Liver (tissue), 9 donors: ENCODE measurements around the gene HCLS1. TPM values are rescaled to one million over a fixed set of nuclear protein-coding genes. Genes with fewer than 3 reads are reported as not detected.

ENCODE experiments used
- DNase-seq: peaks from one replicate; pipeline ENCODE4 v3.0.0-alpha.2; 2017; ENCODE audit warnings: low spot score
- H3K27ac ChIP-seq, 2 donors: one replicate each; pipeline ENCODE4 v1.7.0; 2013; ENCODE audit warnings: inconsistent platforms in 2 of 2, low read length in 2 of 2, control low read depth in 1 of 2, low read depth in 1 of 2, mild to moderate bottlenecking in 1 of 2
- H3K27me3 ChIP-seq, 4 donors: one replicate each; pipeline versions ENCODE4 v1.6.1 to v1.7.0; 2013; ENCODE audit warnings: low read length in 3 of 4, inconsistent platforms in 1 of 4, mild to moderate bottlenecking in 1 of 4, moderate library complexity in 1 of 4; ENCODE audit not compliant: control insufficient read depth in 4 of 4, insufficient read depth in 4 of 4
- H3K36me3 ChIP-seq, 4 donors: one replicate each; pipeline versions ENCODE4 v1.6.1 to v1.7.0; 2013; ENCODE audit warnings: low read length in 3 of 4, mild to moderate bottlenecking in 3 of 4, low read depth in 1 of 4, moderate library complexity in 1 of 4; ENCODE audit not compliant: control insufficient read depth in 4 of 4, insufficient read depth in 3 of 4
- H3K4me1 ChIP-seq, 4 donors: one replicate each; pipeline versions ENCODE4 v1.6.1 to v1.7.0; 2013; ENCODE audit warnings: low read length in 3 of 4, mild to moderate bottlenecking in 3 of 4, moderate library complexity in 1 of 4; ENCODE audit not compliant: control insufficient read depth in 4 of 4, insufficient read depth in 4 of 4
- H3K4me3 ChIP-seq, 3 donors: one replicate each; pipeline versions ENCODE4 v1.6.1 to v1.7.0; 2013; ENCODE audit warnings: low read length in 3 of 3, control low read depth in 1 of 3, low read depth in 1 of 3, mild to moderate bottlenecking in 1 of 3
- H3K9ac ChIP-seq, 2 donors: one replicate each; pipeline ENCODE4 v1.7.0; 2013; ENCODE audit warnings: low read length in 2 of 2, mild to moderate bottlenecking in 2 of 2, moderate library complexity in 2 of 2, control low read depth in 1 of 2, low read depth in 1 of 2
- H3K9me3 ChIP-seq, 4 donors: one replicate each; pipeline versions ENCODE4 v1.6.1 to v1.7.0; 2013; ENCODE audit warnings: low read length in 3 of 4; ENCODE audit not compliant: control insufficient read depth in 4 of 4
- ATF3 ChIP-seq: IDR thresholded peaks from 2 replicates; pipeline ENCODE4 v1.6.1; 2016; ENCODE audit warnings: antibody characterized with exemption
- CTCF ChIP-seq: fragments of 150-350 bp; IDR thresholded peaks from 2 replicates; pipeline ENCODE4 v1.5.1; 2017; ENCODE audit warnings: improper control_type of control experiment, low read depth, low read length; ENCODE audit not compliant: missing input control
- EGR1 ChIP-seq, 2 donors: IDR thresholded peaks; 2 replicates each; pipeline ENCODE4 v1.6.1; 2016 to 2018; ENCODE audit warnings: antibody characterized with exemption in 2 of 2, low read depth in 2 of 2
- FOXA1 ChIP-seq: IDR thresholded peaks from 2 replicates; pipeline ENCODE4 v1.6.1; 2016; ENCODE audit warnings: antibody characterized with exemption
- FOXA2 ChIP-seq: IDR thresholded peaks from 2 replicates; pipeline ENCODE4 v1.6.1; 2016; ENCODE audit warnings: antibody characterized with exemption
- GABPA ChIP-seq, 2 donors: IDR thresholded peaks in 1 of 2; conservative IDR thresholded peaks in 1 of 2; 2 replicates each; pipeline ENCODE4 v1.6.1; 2016; ENCODE audit warnings: antibody characterized with exemption in 2 of 2, mild to moderate bottlenecking in 1 of 2, moderate library complexity in 1 of 2
- HNF4A ChIP-seq, 2 donors: conservative IDR thresholded peaks; 2 replicates each; pipeline ENCODE4 v1.6.1; 2016; ENCODE audit warnings: antibody characterized with exemption in 2 of 2, mild to moderate bottlenecking in 2 of 2
- HNF4G ChIP-seq: IDR thresholded peaks from 2 replicates; pipeline ENCODE4 v1.6.1; 2016; ENCODE audit warnings: antibody characterized with exemption
- MAX ChIP-seq: IDR thresholded peaks from 2 replicates; pipeline ENCODE4 v1.6.1; 2016; ENCODE audit warnings: antibody characterized with exemption
- NR2F2 ChIP-seq: IDR thresholded peaks from 2 replicates; pipeline ENCODE4 v1.6.1; 2016; ENCODE audit warnings: antibody characterized with exemption
- RAD21 ChIP-seq, 2 donors: IDR thresholded peaks; 2 replicates each; pipeline ENCODE4 v1.6.1; 2016; ENCODE audit warnings: antibody characterized with exemption in 2 of 2, mild to moderate bottlenecking in 2 of 2
- REST ChIP-seq: IDR thresholded peaks from 2 replicates; pipeline ENCODE4 v1.6.1; 2016; ENCODE audit warnings: antibody characterized with exemption, mild to moderate bottlenecking
- RXRA ChIP-seq, 2 donors: IDR thresholded peaks; 2 replicates each; pipeline ENCODE4 v1.6.1; 2017 to 2018; ENCODE audit warnings: antibody characterized with exemption in 2 of 2, mild to moderate bottlenecking in 1 of 2
- SP1 ChIP-seq: IDR thresholded peaks from 2 replicates; pipeline ENCODE4 v1.6.1; 2018; ENCODE audit warnings: antibody characterized with exemption, mild to moderate bottlenecking
- TAF1 ChIP-seq: conservative IDR thresholded peaks from 2 replicates; pipeline ENCODE4 v1.6.1; 2016; ENCODE audit warnings: antibody characterized with exemption, mild to moderate bottlenecking
- YY1 ChIP-seq: IDR thresholded peaks from 2 replicates; pipeline ENCODE4 v1.6.1; 2016; ENCODE audit warnings: antibody characterized with exemption, mild to moderate bottlenecking
- ZBTB33 ChIP-seq: IDR thresholded peaks from 2 replicates; pipeline ENCODE4 v1.6.1; 2016; ENCODE audit warnings: antibody characterized with exemption
- polyA plus RNA-seq, 2 donors: library from polyadenylated mRNA; stranded (reverse) in 1 of 2; unstranded in 1 of 2; fragments of 200-250 nt in 1 of 2; fragments of >200 nt in 1 of 2; fragmentation: Nextera tagmentation in 1 of 2; extraction: Ambion mirVana in 1 of 2; gene quantifications; one replicate each; pipeline versions ENCODE4 v1.2.1 to v1.2.3, GENCODE V29; 2013 to 2015
- total RNA-seq, 2 donors: library from RNA; depleted of rRNA; stranded (reverse); fragments of >200 nt; gene quantifications; one replicate each; pipeline ENCODE4 v1.2.3, GENCODE V29; 2014
- donor health status: healthy.
- donor health status: healthy.
- donor health status: healthy.
- donor health status: healthy.
- donor health status: healthy.

Gene HCLS1
- total and polyA plus RNA-seq, 4 donors: 17.2 to 39.8 (median 22.5) TPM

- TF ChIP-seq REST (no peak), ZBTB33 (no peak), YY1 (no peak), MAX (no peak)
Measured at GRCh38 chr3:121677141-121677540, 16.4 kb upstream of the HCLS1 start (continued).

- no peak overlapping the region for H3K4me3 ChIP-seq
- TF ChIP-seq REST (no peak), SP1 (no peak), RAD21 (IDR thresholded peaks at IDR 0.05) (no peak), GABPA (IDR thresholded peaks at IDR 0.05 in 1 of 2, conservative IDR thresholded peaks at IDR 0.05 in 1 of 2) (no peak), EGR1 (IDR thresholded peaks at IDR 0.05; ENCODE audit: low read depth in 2 of 2) (no peak), RXRA (IDR thresholded peaks at IDR 0.05) (no peak), YY1 (no peak), TAF1 (no peak), ATF3 (no peak), FOXA1 (no peak), HNF4G (no peak), NR2F2 (no peak), ZBTB33 (no peak), CTCF (no peak), FOXA2 (no peak), HNF4A (conservative IDR thresholded peaks at IDR 0.05) (no peak), MAX (no peak)
Measured at GRCh38 chr3:121670676-121671075, 10.0 kb upstream of the HCLS1 start.

More at GRCh38 chr3:121670676-121671075, 10.0 kb upstream of the HCLS1 start:
- Histone ChIP-seq H3K4me1 (no peaks in the 10 kb centered on the region), H3K27ac (no peak overlapping the region), H3K27me3 (no peaks in the 10 kb centered on the region), H3K36me3 (peaks cover 4 to 72% (median 52%) of the 10 kb centered on the region in 4 donors), H3K9ac (no peak overlapping the region), H3K9me3 (no peaks in the 10 kb centered on the region)
- DNase-seq: no peak
